GM10266 (cell line): ENCODE data around the gene SMIM10L2A.
"Not testable (repeated sequence)": the region's sequence is repeated elsewhere in the genome, so short reads cannot be mapped to it uniquely, and the experiment has no call there.

Experiments used
- DNase-seq: peaks from one replicate; pipeline ENCODE4 v3.0.0; 2012; ENCODE audit errors: extremely low spot score
- CTCF ChIP-seq: IDR thresholded peaks from 2 replicates; pipeline ENCODE4 v1.5.1; 2012; ENCODE audit warnings: mild to moderate bottlenecking, low read depth; ENCODE audit not compliant: control insufficient read depth, insufficient read depth; ENCODE audit errors: missing control alignments

The SMIM10L2A gene

GRCh38 chrX:135403374-135403773, 18.4 kb upstream of the SMIM10L2A start:
- no peak for DNase-seq
- TF ChIP-seq CTCF, result no peak

GRCh38 chrX:135406428-135406827, 15.3 kb upstream of the SMIM10L2A start:
- not testable (repeated sequence) for DNase-seq

GRCh38 chrX:135408794-135409193, 12.9 kb upstream of the SMIM10L2A start:
- no peak for TF ChIP-seq CTCF
- DNase-seq, result no peak

- no peak for DNase-seq
- no peak for TF ChIP-seq CTCF
Measured at GRCh38 chrX:135410861-135411627, 10.7 kb upstream of the SMIM10L2A start.

- DNase-seq, result no peak
- TF ChIP-seq CTCF, result no peak
Measured at GRCh38 chrX:135411893-135412292, 9.9 kb upstream of the SMIM10L2A start.

- no peak for DNase-seq
- TF ChIP-seq CTCF, result no peak
Measured at GRCh38 chrX:135416546-135416945, 5.2 kb upstream of the SMIM10L2A start.

GRCh38 chrX:135420831-135421230, 913 bp upstream of the SMIM10L2A start:
- no peak for TF ChIP-seq CTCF
- no peak for DNase-seq

- DNase-seq, result peak; percentile 85
- no peak for TF ChIP-seq CTCF
Measured at GRCh38 chrX:135421537-135421931, 210 bp upstream of the SMIM10L2A start.

- not testable (repeated sequence) for DNase-seq
Measured at GRCh38 chrX:135422810-135423168, 1.0 kb downstream of the SMIM10L2A start.

GRCh38 chrX:135423173-135423864, 1.6 kb downstream of the SMIM10L2A start:
- DNase-seq, result not testable (repeated sequence)
